Measurements from ENCODE around the gene SNX10.

SNX10 gene

DNA sequence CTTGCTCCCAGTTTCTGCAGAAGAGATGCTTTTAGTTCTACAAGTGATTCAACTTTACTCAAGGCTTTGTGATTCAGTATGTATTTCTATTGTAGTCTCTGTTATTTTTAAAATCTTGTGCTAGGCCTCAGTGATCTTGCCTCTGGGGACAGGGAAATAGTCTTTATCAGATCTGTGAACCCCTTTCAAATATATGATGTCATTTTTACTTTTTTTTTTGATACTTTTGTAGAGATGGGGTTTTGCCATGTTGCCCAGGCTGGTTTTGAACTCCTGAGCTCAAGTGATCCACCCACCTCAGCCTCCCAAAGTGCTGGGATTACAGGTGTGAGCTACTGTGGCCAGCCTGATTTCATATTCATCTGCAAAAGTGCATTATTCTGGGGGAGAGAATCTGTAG lies 3.4 kb downstream of the SNX10 start:
- DNase-seq (ENCODE audit: extremely low spot score, insufficient read length, low read depth) (no peak), FAIRE-seq (no peak)

DNA sequence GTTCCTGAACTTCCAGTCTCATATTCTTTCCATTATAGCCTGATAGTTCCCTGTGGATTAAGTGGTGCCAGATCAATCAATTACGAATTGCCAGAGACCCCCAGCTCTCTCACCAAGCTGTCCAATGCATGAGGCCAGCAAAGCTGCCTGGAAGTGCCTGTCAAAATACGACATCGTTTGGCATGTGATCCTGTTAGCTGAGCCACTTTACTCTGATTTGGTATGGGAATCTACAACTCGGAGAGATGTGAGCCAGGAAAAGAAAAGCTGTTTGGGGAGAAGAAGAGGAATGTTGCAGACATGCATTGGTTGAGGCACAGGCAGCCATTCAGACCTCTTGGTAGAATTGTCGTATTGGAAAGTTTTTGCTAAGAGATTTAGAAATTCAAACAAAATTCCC lies 3.9 kb downstream of the SNX10 start:
- no peak for FAIRE-seq
- no peak for DNase-seq (ENCODE audit: extremely low spot score, insufficient read length, low read depth)

DNA sequence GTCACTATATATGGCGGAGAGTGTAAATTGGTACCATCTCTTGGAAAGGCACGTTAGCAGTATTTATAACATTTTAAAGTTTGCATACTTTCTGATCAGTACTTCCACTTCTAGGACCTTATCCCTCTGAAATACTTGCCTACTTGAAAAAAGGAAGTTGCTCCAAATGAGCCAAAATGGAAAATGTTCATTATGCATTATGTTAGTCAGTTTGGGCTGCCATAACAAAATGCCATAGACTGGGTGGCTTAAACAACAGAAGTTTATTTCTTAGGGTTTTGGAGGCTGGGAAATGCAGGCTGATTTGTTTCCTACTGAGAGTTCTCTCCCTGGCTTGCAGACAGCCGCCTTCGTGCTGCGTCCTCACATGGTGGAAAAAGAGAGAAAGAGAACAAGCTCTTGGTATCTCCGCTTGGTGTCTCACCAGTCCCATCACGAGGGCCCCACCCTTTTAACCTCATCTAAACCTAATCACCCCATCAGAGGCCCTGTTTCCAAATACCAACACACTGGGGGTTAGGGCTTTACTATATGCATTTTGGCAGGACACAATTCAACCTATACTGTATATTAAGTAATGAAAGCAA lies 6.9 kb downstream of the SNX10 start:
- no peak for DNase-seq (ENCODE audit: extremely low spot score, insufficient read length, low read depth)

DNA sequence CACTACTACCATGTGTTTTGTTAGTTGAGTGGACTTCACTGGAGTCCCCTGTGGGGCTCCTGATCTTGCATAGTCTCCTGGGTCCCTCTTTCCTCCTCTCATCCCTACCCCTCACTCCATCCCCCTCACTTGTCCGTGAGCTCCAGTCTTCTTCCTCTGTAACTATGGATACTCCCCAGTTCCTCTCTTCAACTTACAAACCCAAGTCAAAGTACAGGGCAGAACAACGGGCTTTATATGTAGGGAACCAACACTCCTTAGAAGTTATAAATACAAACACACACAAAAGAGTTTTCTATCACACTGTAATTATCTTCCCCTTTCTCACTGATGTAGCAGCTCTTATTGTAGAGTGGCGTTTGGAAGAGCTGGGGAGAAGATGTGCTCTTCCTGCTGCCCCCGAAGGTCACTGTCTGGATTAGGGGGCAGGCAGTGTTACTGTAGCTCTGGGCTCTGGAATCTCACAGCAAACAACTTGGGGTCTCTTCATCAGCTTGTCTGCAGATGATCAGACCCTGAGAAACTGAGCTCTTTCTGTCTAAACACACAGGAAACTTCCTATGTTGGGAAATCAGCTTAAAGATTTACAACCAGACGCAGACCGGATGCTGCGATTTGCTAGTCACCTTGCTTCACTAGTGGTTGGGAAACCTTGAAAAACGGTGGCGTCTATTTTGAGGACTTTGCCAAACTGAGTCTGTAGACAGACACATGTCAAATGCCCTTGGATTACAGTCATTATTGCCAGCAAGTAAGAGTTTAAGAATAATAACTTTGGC lies 13.6 kb downstream of the SNX10 start:
- FAIRE-seq = peak; percentile 63
- no peak for DNase-seq (ENCODE audit: extremely low spot score, insufficient read length, low read depth)

More for the DNA sequence above, 6.9 kb downstream of the SNX10 start:
- FAIRE-seq = no peak

DNA sequence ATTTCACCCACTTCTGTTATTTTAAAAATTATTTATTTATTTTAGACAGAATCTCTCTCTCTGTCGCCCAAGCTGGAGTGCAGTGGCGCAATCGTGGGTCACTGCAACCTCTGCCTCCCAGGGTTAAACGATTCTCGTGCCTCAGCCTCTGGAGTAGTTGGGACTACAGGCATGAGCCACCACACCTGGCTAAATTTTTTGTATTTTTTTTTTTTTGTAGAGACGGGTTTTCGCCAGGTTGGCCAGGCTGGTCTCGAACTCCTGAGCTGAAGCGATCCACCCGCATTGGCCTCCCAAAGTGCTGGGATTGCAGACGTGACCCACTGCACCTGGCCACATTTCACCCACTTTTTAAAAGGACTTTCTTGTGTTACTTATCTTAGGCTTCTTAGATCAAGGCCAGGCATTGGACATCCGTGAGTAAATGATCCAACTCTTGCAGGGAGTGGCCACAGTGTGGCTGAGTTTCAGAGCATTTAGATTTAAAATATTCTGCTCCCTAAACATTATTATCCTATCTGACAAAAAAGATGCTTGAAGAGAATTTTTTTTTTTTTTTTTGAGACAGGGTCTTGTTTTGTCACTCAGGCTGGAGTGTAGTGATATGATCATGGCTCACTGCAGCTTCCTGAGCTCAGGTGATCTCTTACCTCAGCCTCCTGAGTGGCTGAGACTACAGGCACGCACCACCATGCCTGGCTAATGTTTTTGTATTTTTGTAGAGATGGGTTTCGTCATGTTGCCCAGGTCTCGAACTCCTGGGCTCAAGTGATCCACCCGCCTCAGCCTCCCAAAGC lies 14.4 kb downstream of the SNX10 start:
- DNase-seq (ENCODE audit: extremely low spot score, insufficient read length, low read depth) = no peak
- FAIRE-seq = no peak

DNA sequence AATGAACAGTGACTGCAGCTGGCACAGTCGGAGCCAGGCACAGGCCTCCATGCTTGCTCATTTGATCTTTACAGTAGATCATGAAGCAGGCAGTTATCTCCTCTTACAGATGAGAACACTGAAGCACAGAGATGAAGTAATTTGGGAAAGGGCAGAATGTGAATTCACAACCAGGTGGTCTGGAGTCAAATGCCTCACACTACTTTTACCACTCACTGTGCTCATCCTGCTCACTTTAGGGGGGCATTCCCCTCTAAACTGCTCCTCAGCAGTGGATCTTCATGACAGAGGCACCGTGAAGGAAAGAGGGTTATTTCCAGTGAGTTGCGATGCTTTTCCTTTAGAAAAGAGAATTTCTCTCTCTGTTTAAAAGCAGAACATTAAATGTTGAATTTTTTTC lies 15.1 kb downstream of the SNX10 start:
- FAIRE-seq = no peak
- DNase-seq (ENCODE audit: extremely low spot score, insufficient read length, low read depth) = no peak

DNA sequence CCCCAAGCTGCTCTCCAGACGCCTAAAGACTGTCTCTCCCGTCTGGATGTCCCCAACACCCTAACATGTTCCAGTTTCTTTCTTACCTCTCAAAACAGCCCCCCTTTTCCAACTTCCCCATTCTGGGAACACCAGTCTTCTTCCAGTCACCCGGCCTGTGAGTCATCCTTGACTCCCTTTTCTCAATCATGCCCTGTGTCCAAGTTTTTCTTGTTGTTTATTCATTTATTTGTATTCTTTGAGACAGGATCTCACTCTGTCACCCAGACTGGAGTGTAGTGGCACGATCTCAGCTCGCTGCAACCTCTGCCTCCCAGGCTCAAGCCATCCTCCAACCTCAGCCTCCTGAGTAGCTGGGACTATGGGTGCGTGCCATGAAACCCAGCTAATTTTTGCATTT lies 15.6 kb downstream of the SNX10 start:
- FAIRE-seq (no peak), DNase-seq (ENCODE audit: extremely low spot score, insufficient read length, low read depth) (no peak)

DNA sequence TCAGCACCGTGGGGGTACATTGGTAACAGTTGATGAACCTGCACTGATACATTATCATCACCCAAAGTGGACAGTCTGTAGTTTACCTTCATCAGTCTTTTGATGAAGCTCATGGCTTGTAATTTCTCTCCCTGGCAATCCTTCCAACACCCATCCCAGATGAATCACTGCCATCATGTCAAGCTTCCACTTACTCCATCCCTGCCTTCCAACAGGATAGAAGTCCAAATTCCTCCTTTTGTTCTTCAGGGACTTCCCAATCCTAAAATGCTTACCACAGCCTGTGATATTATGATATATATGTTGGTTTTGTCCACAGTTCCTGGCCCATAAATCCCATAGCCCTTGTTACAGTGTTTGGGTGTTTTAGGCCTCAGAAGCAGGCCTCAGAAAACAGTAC lies 16.1 kb downstream of the SNX10 start:
- no peak for FAIRE-seq

DNA sequence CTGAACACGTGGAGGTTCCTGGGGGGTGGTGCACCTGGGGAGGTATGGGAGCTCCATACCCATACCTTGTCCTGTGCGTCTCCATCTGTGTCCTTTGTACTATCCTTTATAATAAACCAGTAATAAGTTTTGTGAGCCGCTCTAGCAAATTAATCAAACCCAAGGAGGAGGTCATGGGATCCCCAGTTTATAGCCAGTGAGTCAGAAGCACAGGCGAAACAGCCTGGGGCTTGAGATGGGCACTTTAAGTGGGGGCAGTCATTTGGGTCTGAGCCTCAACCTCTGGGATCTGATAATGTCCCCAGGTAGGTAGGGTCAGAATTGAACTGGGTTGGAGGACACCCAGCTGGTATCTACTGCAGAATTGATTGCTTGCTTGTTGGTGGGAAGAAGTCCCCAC lies 16.9 kb downstream of the SNX10 start:
- DNase-seq (ENCODE audit: extremely low spot score, insufficient read length, low read depth) (no peak), FAIRE-seq (no peak)

More for the DNA sequence above, 16.1 kb downstream of the SNX10 start:
- no peak for DNase-seq (ENCODE audit: extremely low spot score, insufficient read length, low read depth)

DNA sequence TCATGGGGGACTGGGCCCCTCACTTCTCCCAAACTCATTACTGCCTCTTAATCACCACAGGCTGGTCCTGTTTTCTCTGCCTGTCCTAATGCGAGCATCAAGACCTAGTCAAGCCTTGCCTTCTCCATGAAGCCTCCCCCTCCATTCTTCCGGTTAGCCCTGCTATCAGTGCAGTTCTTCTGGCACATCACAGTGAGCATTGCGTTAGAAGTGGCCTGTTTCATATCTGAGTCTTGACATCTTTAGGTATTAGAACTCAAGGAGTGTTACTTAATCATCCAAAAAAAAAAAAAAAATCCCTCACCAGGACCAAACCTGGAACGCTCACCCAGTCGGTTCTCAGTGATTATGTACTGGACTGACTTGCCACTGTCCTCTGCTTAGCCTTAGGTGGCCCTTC lies 17.4 kb downstream of the SNX10 start:
- FAIRE-seq (no peak), DNase-seq (ENCODE audit: extremely low spot score, insufficient read length, low read depth) (no peak)

DNA sequence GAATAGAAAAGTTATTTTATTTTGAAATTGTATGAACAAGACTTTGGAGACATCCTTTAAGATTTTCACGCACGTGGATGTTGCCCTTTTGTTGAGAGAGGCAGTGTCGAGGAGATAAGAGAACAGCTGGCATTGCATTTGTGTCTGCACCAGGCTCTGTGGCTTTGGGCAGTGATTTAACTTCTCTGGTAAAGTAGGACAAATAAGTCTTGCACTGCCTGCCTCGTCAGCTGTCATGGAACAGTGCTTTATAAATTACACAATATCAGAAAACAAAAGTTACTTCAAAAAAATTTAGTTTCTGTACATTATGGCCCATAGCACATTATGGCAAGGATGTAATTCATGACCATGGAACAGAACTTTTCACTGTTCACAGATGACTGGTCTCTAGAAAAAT lies 20.1 kb downstream of the SNX10 start:
- FAIRE-seq = no peak
- no peak for DNase-seq (ENCODE audit: extremely low spot score, insufficient read length, low read depth)

DNA sequence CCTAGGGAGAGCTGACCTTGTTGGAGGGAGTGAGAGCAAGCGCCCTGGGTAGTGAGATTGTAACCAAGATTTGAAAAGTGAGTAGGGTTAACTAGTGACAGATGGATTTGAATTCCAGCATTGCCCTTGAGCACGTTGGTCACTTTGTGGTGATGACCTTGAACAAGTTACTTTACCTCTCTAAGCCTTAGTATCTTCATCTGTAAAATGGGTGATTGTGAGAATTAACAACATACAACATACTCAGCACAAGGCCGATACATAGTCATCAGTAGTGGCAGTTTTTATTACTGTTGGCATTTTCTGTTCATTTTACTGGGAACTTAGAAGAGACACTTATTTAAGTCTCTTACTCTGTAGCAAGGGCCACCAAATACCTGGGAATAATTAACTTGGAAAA lies 25.5 kb downstream of the SNX10 start:
- no peak for FAIRE-seq
- no peak for DNase-seq (ENCODE audit: extremely low spot score, insufficient read length, low read depth)

DNA sequence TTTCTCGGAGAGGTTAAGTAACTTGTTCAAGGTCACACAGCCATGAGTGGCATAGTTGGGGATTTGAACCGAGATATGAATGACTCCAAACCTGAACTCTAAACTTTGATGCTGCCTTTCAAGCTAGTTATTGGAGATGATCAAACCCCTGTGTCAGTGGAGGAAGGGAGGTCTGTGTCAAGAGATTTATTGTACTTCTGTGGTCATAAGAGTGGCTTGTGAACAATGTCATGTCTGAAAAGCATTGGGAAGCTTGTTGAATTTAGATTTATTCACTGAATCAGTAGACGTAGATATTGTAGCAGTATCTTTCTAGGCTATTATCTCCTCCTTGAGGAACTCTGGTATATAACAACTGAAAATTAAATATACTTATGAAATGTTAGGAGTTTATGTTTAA lies 27.3 kb downstream of the SNX10 start:
- FAIRE-seq (peak; percentile 35), DNase-seq (ENCODE audit: extremely low spot score, insufficient read length, low read depth) (no peak)

DNA sequence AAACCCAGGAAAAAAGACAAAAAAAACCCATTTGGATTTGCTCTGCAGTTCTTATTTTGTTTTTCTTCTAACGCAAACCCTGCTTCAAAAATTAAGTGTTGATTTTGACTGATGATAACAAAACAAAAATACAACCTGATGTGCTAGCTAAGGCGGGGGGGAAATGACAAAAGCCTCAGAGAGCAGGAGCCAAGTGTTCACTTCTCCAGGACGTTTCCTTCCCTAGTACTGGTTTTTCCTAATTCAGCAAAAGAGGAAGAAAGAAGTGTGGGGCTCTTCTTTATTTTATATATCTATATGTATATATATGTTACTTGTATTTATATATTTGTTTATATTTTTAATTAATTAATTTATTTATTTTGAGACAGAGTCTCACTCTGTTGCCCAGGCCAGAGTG lies 28.0 kb downstream of the SNX10 start:
- DNase-seq (ENCODE audit: extremely low spot score, insufficient read length, low read depth) (no peak), FAIRE-seq (no peak)

DNA sequence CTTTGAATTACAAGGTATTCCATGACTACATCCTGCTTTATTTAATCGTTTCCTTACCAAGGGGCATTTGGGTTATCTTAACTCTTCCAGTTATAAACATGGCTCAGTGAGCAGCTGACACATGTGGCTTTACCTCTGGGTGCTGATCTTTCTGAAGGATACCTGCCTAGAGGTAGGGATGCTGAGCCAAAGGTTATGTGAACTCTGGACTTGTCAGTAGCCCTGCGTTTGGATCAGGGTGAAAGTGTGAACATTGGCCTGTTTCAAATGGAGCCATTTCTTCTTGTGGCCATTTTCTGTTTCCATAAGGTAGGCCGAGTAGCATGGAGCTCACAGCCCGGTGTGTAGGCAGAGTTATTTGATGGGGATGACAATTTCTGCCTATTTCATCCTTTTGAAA lies 29.2 kb downstream of the SNX10 start:
- DNase-seq (ENCODE audit: extremely low spot score, insufficient read length, low read depth) = no peak
- no peak for FAIRE-seq

DNA sequence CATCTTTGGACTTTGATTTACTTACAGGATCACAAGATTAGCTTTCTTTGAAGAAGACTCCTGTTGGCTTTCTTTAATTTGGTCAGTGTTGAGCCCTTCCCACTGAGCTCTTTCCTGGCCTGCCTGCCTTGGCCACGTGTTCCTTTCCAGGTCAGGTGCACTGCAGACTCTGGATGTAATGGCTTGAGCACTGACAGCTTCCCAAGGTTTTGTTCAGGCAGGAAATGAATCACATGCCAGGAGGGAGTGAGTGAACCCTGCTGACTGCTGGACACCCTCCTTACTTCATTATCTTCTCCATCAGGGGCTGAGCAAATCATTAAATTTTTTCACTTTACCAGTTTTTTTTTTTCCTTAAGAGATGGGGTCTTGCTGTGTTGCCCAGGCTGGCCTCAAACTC lies 29.8 kb downstream of the SNX10 start:
- DNase-seq (ENCODE audit: extremely low spot score, insufficient read length, low read depth) (no peak), FAIRE-seq (no peak)

DNA sequence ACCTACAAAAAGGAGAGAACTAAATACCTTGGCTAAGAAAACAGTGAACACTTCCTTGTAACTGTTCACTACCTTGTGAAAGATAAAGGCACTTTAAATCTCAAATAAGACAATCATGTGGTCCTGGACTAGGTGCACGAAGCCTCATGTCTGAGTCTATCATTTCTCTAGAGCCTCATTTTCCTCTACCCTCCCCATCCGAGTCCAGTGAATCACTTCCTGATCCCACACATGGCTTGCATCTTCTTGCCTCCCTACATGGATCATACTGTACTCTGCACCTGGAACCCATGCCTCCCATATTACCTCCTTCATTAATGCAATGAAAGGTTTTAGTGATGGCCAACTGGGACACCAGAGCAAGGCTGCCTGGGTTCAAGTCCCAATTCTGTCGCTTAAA lies 34.5 kb downstream of the SNX10 start:
- no peak for FAIRE-seq

DNA sequence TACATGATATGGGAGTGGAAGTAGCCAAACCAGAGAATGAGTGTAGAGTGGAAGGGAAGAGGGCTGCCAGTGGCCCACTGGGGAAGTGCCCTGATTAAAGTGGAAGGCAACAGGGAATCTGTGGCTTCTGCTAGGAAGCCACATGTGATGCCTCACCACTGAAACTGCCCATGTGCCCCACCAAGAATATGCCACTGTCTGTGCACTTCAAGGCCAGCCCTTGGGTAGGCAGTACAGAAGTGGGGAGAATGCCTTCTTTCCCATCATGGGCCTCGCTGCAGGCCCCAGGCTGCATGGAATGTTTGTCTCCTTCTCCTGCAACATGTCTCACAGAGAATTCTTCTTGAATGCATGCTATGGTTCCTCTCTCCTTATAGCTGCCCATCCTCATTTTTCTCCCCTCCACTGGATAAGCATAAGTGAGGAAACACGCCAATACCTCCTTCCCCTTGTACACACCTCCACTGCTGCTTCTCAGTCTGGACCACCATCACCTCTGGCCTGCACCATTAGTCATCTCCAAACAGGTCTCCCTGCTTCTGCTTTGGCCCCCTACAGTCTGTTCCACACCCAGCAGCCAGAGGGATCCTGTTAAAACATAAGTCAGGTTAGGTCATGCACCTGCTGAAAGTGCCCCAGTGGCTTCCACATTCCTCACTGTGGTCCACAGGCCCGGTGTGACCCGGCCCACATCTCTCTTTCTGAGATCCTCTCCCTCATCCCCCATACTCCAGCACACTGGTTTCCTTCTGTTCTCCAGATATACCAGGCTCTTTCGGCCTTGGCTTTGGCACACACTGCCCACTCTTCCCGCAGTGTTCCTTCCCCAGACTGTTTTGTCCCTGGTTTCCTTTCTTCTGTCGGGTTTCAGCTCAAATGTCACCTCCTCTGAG lies 37.1 kb downstream of the SNX10 start:
- DNase-seq (ENCODE audit: extremely low spot score, insufficient read length, low read depth) = no peak
- FAIRE-seq = no peak

More for the DNA sequence above, 34.5 kb downstream of the SNX10 start:
- no peak for DNase-seq (ENCODE audit: extremely low spot score, insufficient read length, low read depth)

DNA sequence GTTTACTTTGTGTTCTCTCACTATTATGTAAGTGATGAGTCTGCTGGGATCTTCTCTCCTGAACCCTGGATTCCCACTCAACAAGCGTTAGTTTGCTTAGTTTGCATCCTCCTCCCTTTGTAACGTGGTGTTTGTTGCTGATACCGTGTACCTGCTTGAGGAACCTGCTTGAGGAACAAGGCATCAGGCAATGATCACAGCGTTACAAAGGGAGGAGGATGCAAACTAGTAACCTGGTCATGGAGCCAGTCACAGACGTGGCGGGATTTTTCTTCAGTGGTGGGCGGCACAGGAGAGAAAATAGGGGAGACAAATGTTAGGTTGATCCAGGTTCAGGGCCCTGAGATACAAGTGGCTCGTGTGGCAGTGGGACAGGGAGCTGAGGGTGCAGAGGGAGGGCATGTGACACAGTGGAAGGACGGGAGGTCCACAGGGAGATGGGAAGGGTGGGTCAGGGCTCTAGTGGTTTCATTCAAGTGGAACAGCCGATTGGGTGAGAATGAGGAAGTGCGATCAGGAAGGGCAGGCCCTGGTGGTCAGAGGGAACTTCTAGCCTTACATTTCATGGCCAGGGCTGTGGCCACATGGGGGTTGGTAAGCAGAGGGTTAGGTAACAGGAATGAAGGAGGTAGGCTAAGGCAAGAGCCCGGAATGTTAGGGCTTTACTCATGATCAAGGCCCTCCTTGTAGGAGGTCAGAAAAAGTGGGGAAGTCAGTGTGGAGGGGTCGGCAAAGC lies 38.0 kb downstream of the SNX10 start:
- DNase-seq (ENCODE audit: extremely low spot score, insufficient read length, low read depth) = no peak
- FAIRE-seq = peak; percentile 91

DNA sequence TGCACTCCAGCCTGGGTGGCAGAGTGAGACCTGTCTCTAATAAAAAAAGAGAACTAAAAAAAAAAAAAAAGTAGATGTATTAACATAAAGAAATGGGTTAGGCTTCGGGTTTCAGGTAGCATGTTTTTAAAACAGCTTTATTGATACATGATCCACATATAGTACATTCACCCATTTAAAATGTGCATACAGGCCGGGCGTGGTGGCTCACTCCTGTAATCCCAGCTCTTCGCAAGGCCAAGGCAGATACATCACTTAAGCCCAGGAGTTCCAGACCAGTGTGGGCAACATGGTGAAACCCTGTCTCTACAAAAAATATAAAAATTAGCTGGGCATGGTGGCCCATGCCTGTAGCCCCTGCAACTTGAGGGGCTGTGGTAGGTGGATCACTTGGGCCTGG lies 39.5 kb downstream of the SNX10 start:
- DNase-seq (ENCODE audit: extremely low spot score, insufficient read length, low read depth) = no peak
- no peak for FAIRE-seq
